ENCODE measurements around the gene IL22RA2.

IL22RA2 gene

GRCh38 chr6:137172734-137173431, 561 bp downstream of the IL22RA2 start:
- H3K4me3 ChIP-seq (ENCODE audit: low read depth, low read length) = no peak overlapping the region
- no peak for DNase-seq
- H3K27me3 ChIP-seq = no peaks in the 10 kb centered on the region
- no peaks in the 10 kb centered on the region; the same call in 1 of the 2 replicates for H3K4me1 ChIP-seq
- no peaks in the 10 kb centered on the region for H3K36me3 ChIP-seq
- H3K9me3 ChIP-seq = no peaks in the 10 kb centered on the region
- TF ChIP-seq CTCF (IDR thresholded peaks at IDR 0.05; ENCODE audit: low read depth, low read length) = no peak

- H3K4me1 ChIP-seq = no peaks in the 10 kb centered on the region; the same call in 1 of the 2 replicates
- no peaks in the 10 kb centered on the region for H3K36me3 ChIP-seq
- no peak for TF ChIP-seq CTCF (IDR thresholded peaks at IDR 0.05; ENCODE audit: low read depth, low read length)
- DNase-seq = no peak
- no peaks in the 10 kb centered on the region for H3K9me3 ChIP-seq
- no peak overlapping the region for H3K4me3 ChIP-seq (ENCODE audit: low read depth, low read length)
- no peaks in the 10 kb centered on the region for H3K27me3 ChIP-seq
Observed at GRCh38 chr6:137171824-137172733, 1.4 kb downstream of the IL22RA2 start.

- H3K4me3 ChIP-seq (ENCODE audit: low read depth, low read length) = no peak overlapping the region
- TF ChIP-seq CTCF (IDR thresholded peaks at IDR 0.05; ENCODE audit: low read depth, low read length) = no peak
- H3K4me1 ChIP-seq = no peaks in the 10 kb centered on the region; the same call in 1 of the 2 replicates
- no peak for DNase-seq
- no peaks in the 10 kb centered on the region for H3K36me3 ChIP-seq
- no peaks in the 10 kb centered on the region for H3K27me3 ChIP-seq
- H3K9me3 ChIP-seq = no peaks in the 10 kb centered on the region
Observed at GRCh38 chr6:137171053-137171374, 2.4 kb downstream of the IL22RA2 start.

GRCh38 chr6:137170266-137171052, 3.0 kb downstream of the IL22RA2 start:
- Histone ChIP-seq H3K4me3 (ENCODE audit: low read depth, low read length) (no peak overlapping the region), H3K36me3 (no peaks in the 10 kb centered on the region), H3K4me1 (no peaks in the 10 kb centered on the region; the same call in 1 of the 2 replicates), H3K27me3 (no peaks in the 10 kb centered on the region), H3K9me3 (no peaks in the 10 kb centered on the region)
- no peak for DNase-seq
- TF ChIP-seq CTCF (IDR thresholded peaks at IDR 0.05; ENCODE audit: low read depth, low read length) = no peak

GRCh38 chr6:137167702-137168377, 5.6 kb downstream of the IL22RA2 start:
- H3K36me3 ChIP-seq = no peaks in the 10 kb centered on the region
- no peaks in the 10 kb centered on the region for H3K27me3 ChIP-seq
- H3K4me3 ChIP-seq (ENCODE audit: low read depth, low read length) = no peak overlapping the region
- TF ChIP-seq CTCF (IDR thresholded peaks at IDR 0.05; ENCODE audit: low read depth, low read length) = no peak
- DNase-seq = no peak
- H3K4me1 ChIP-seq = no peaks in the 10 kb centered on the region; the same call in 1 of the 2 replicates
- no peaks in the 10 kb centered on the region; the same call in 1 of the 2 replicates for H3K9me3 ChIP-seq

Data from BE2C (cell line).